ENCODE results near the gene SPRED2. TPM values are rescaled to one million over a fixed set of nuclear protein-coding genes. Genes with fewer than 3 reads are reported as not detected.

Gene SPRED2
- total RNA-seq, 2 experiments from 2014 or later, result 6.1 to 8.9 TPM

- no peaks in the 10 kb centered on the region for H3K9me3 Mint-ChIP-seq
- H3K27me3 Mint-ChIP-seq, result peaks cover 5% of the 10 kb centered on the region
- ChIA-PET POLR2A (interaction anchor here (1.0 kb wide), 1 partner anchor 87 kb away, joined by 3 read pairs; no protein-coding TSS in a partner anchor), CTCF (interaction anchor here (1.0 kb wide), 1 partner anchor 25 kb away, joined by 3 read pairs; no protein-coding TSS in a partner anchor)
- no peak overlapping the region for H3K27ac Mint-ChIP-seq
- H3K36me3 Mint-ChIP-seq, result no peaks in the 10 kb centered on the region
- intact Hi-C loops (cut with micrococcal nuclease), result no loop called here
- peaks cover 7% of the 10 kb centered on the region for H3K4me1 Mint-ChIP-seq (ENCODE audit: low read depth)
- no peak for DNase-seq
- H3K4me3 Mint-ChIP-seq, result no peak overlapping the region
Measured at GRCh38 chr2:65407240-65407639, 25.2 kb downstream of the SPRED2 start.

- H3K4me1 Mint-ChIP-seq (ENCODE audit: low read depth), result peaks cover 7% of the 10 kb centered on the region
- H3K4me3 Mint-ChIP-seq, result no peak overlapping the region
- no peak for DNase-seq
- CTCF ChIA-PET, result no interaction called here
- peaks cover 5% of the 10 kb centered on the region for H3K27me3 Mint-ChIP-seq
- intact Hi-C loops (cut with micrococcal nuclease), result no loop called here
- H3K36me3 Mint-ChIP-seq, result no peaks in the 10 kb centered on the region
- POLR2A ChIA-PET, result no interaction called here
- no peak overlapping the region for H3K27ac Mint-ChIP-seq
- no peaks in the 10 kb centered on the region for H3K9me3 Mint-ChIP-seq
Measured at GRCh38 chr2:65404988-65405697, 27.3 kb downstream of the SPRED2 start.

- POLR2A ChIA-PET, result no interaction called here
- Mint-ChIP-seq H3K4me1 (ENCODE audit: low read depth) (peaks cover 7% of the 10 kb centered on the region), H3K36me3 (no peaks in the 10 kb centered on the region), H3K4me3 (no peak overlapping the region), H3K27ac (no peak overlapping the region), H3K9me3 (no peaks in the 10 kb centered on the region), H3K27me3 (peaks cover 4% of the 10 kb centered on the region)
- no peak for DNase-seq
- intact Hi-C loops (cut with micrococcal nuclease), result no loop called here
- CTCF ChIA-PET, result interaction anchor here (0.5 kb wide), 1 partner anchor 264 kb away, joined by 3 read pairs; no protein-coding TSS in a partner anchor
Measured at GRCh38 chr2:65403529-65403915, 28.9 kb downstream of the SPRED2 start.

GRCh38 chr2:65402780-65403528 is 29.4 kb downstream of the SPRED2 start:
- CTCF ChIA-PET, result interaction anchor here (0.5 to 0.7 kb wide), 2 partner anchors 263 to 1132 kb away, joined by 3 read pairs; no protein-coding TSS in a partner anchor
- Mint-ChIP-seq H3K9me3 (no peaks in the 10 kb centered on the region), H3K4me1 (ENCODE audit: low read depth) (peaks cover 7% of the 10 kb centered on the region), H3K27me3 (peaks cover 6% of the 10 kb centered on the region), H3K36me3 (no peaks in the 10 kb centered on the region), H3K27ac (no peak overlapping the region), H3K4me3 (no peak overlapping the region)
- DNase-seq, result no peak
- POLR2A ChIA-PET, result no interaction called here
- intact Hi-C loops (cut with micrococcal nuclease), result no loop called here

- Mint-ChIP-seq H3K27me3 (peaks cover 6% of the 10 kb centered on the region), H3K9me3 (no peaks in the 10 kb centered on the region), H3K27ac (no peak overlapping the region), H3K36me3 (no peaks in the 10 kb centered on the region), H3K4me3 (no peak overlapping the region), H3K4me1 (ENCODE audit: low read depth) (peaks cover 7% of the 10 kb centered on the region)
- CTCF ChIA-PET, result interaction anchor here (0.7 kb wide), 1 partner anchor 1132 kb away, joined by 3 read pairs; no protein-coding TSS in a partner anchor
- DNase-seq, result no peak
- POLR2A ChIA-PET, result no interaction called here
- intact Hi-C loops (cut with micrococcal nuclease), result no loop called here
Measured at GRCh38 chr2:65402323-65402722, 30.1 kb downstream of the SPRED2 start.

GRCh38 chr2:65397122-65397521 is 35.3 kb downstream of the SPRED2 start:
- Mint-ChIP-seq H3K4me3 (no peak overlapping the region), H3K27ac (no peak overlapping the region), H3K4me1 (ENCODE audit: low read depth) (peaks cover 7% of the 10 kb centered on the region), H3K36me3 (no peaks in the 10 kb centered on the region), H3K9me3 (no peaks in the 10 kb centered on the region), H3K27me3 (peaks cover 2% of the 10 kb centered on the region)
- ChIA-PET CTCF (interaction anchor here (0.8 to 2.1 kb wide), 3 partner anchors 14 to 97 kb away, joined by 3 to 6 read pairs (median 3); no protein-coding TSS in a partner anchor), POLR2A (interaction anchor here (0.5 to 1.0 kb wide), 2 partner anchors 20 to 34 kb away, joined by 4 to 6 read pairs; no protein-coding TSS in a partner anchor)
- intact Hi-C loops (cut with micrococcal nuclease), result no loop called here
- peak; percentile 46 for DNase-seq

GRCh38 chr2:65396348-65397026 is 35.9 kb downstream of the SPRED2 start:
- no peaks in the 10 kb centered on the region for H3K9me3 Mint-ChIP-seq
- H3K36me3 Mint-ChIP-seq, result no peaks in the 10 kb centered on the region
- H3K4me3 Mint-ChIP-seq, result no peak overlapping the region
- intact Hi-C loops (cut with micrococcal nuclease), result no loop called here
- ChIA-PET CTCF (interaction anchor here (0.6 to 2.1 kb wide), 3 partner anchors 13 to 308 kb away, joined by 3 to 6 read pairs (median 3); no protein-coding TSS in a partner anchor), POLR2A (interaction anchor here (1.0 kb wide), 1 partner anchor 20 kb away, joined by 4 read pairs; no protein-coding TSS in a partner anchor)
- no peak overlapping the region for H3K27ac Mint-ChIP-seq
- peaks cover 7% of the 10 kb centered on the region for H3K4me1 Mint-ChIP-seq (ENCODE audit: low read depth)
- H3K27me3 Mint-ChIP-seq, result peaks cover 2% of the 10 kb centered on the region
- no peak for DNase-seq

- no peak for DNase-seq
- CTCF ChIA-PET, result interaction anchor here (0.6 to 2.1 kb wide), 3 partner anchors 13 to 307 kb away, joined by 3 to 6 read pairs (median 3); no protein-coding TSS in a partner anchor
- intact Hi-C loops (cut with micrococcal nuclease), result no loop called here
- Mint-ChIP-seq H3K4me3 (no peak overlapping the region), H3K9me3 (no peaks in the 10 kb centered on the region), H3K27me3 (peaks cover 2% of the 10 kb centered on the region), H3K36me3 (no peaks in the 10 kb centered on the region), H3K4me1 (ENCODE audit: low read depth) (peaks cover 7% of the 10 kb centered on the region), H3K27ac (no peak overlapping the region)
- POLR2A ChIA-PET, result no interaction called here
Measured at GRCh38 chr2:65395621-65396347, 36.6 kb downstream of the SPRED2 start.

GRCh38 chr2:65393743-65394422 is 38.5 kb downstream of the SPRED2 start:
- H3K27me3 Mint-ChIP-seq, result peaks cover 2% of the 10 kb centered on the region
- H3K4me1 Mint-ChIP-seq (ENCODE audit: low read depth), result peaks cover 17% of the 10 kb centered on the region
- ChIA-PET CTCF (no interaction called here), POLR2A (no interaction called here)
- H3K4me3 Mint-ChIP-seq, result no peak overlapping the region
- H3K9me3 Mint-ChIP-seq, result no peaks in the 10 kb centered on the region
- no peak overlapping the region for H3K27ac Mint-ChIP-seq
- no peak for DNase-seq
- H3K36me3 Mint-ChIP-seq, result no peaks in the 10 kb centered on the region
- intact Hi-C loops (cut with micrococcal nuclease), result no loop called here

- H3K9me3 Mint-ChIP-seq, result no peaks in the 10 kb centered on the region
- no peaks in the 10 kb centered on the region for H3K36me3 Mint-ChIP-seq
- H3K27ac Mint-ChIP-seq, result no peak overlapping the region
- DNase-seq, result no peak
- intact Hi-C loops (cut with micrococcal nuclease), result no loop called here
- H3K27me3 Mint-ChIP-seq, result no peaks in the 10 kb centered on the region
- ChIA-PET POLR2A (no interaction called here), CTCF (interaction anchor here (1.4 kb wide), 1 partner anchor 10 kb away, joined by 4 read pairs; no protein-coding TSS in a partner anchor)
- H3K4me3 Mint-ChIP-seq, result no peak overlapping the region
- peaks cover 17% of the 10 kb centered on the region for H3K4me1 Mint-ChIP-seq (ENCODE audit: low read depth)
Measured at GRCh38 chr2:65393046-65393445, 39.4 kb downstream of the SPRED2 start.

- intact Hi-C loops (cut with micrococcal nuclease), result no loop called here
- ChIA-PET POLR2A (no interaction called here), CTCF (interaction anchor here (1.4 kb wide), 1 partner anchor 10 kb away, joined by 4 read pairs; no protein-coding TSS in a partner anchor)
- peaks cover 16% of the 10 kb centered on the region for H3K4me1 Mint-ChIP-seq (ENCODE audit: low read depth)
- H3K27me3 Mint-ChIP-seq, result no peaks in the 10 kb centered on the region
- no peak overlapping the region for H3K27ac Mint-ChIP-seq
- no peak overlapping the region for H3K4me3 Mint-ChIP-seq
- H3K36me3 Mint-ChIP-seq, result no peaks in the 10 kb centered on the region
- no peak for DNase-seq
- H3K9me3 Mint-ChIP-seq, result no peaks in the 10 kb centered on the region
Measured at GRCh38 chr2:65392609-65393008, 39.8 kb downstream of the SPRED2 start.
